ENCODE results near the gene SELENOT. TPM values are rescaled to one million over a fixed set of nuclear protein-coding genes. Genes with fewer than 3 reads are reported as not detected.

The SELENOT gene
- polyA plus RNA-seq, 1 experiment, result 321 TPM

DNA sequence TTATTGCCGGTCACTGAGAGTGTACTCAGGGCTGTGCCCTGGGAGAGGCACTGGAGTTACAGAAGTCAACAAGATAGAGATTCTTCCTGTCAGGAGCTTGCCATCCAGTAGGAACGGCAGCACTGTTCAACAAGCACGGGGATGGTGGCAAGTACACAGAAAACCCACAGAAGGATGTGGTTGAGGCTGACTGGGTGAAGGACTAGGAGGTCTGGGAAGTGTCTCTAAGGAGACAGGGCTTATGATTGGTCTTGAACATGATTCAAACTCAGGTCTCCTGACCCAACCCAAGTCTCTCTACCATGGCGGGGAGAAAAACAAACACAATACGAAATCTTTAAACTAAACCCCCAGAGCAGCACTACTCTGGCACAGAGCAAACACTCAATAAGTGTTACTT lies 63.0 kb downstream of the SELENOT start:
- no peak for DNase-seq (ENCODE audit: low read depth)
- ChIA-PET POLR2A (no interaction called here), CTCF (no interaction called here)
- Histone ChIP-seq H3K36me3 (ENCODE audit: control insufficient read depth, insufficient read depth, low read length) (no peaks in the 10 kb centered on the region), H3K27me3 (ENCODE audit: control insufficient read depth, insufficient read depth, low read length) (no peaks in the 10 kb centered on the region), H3K4me3 (ENCODE audit: low read depth, low read length) (no peak overlapping the region)
- TF ChIP-seq, protein P1, sequence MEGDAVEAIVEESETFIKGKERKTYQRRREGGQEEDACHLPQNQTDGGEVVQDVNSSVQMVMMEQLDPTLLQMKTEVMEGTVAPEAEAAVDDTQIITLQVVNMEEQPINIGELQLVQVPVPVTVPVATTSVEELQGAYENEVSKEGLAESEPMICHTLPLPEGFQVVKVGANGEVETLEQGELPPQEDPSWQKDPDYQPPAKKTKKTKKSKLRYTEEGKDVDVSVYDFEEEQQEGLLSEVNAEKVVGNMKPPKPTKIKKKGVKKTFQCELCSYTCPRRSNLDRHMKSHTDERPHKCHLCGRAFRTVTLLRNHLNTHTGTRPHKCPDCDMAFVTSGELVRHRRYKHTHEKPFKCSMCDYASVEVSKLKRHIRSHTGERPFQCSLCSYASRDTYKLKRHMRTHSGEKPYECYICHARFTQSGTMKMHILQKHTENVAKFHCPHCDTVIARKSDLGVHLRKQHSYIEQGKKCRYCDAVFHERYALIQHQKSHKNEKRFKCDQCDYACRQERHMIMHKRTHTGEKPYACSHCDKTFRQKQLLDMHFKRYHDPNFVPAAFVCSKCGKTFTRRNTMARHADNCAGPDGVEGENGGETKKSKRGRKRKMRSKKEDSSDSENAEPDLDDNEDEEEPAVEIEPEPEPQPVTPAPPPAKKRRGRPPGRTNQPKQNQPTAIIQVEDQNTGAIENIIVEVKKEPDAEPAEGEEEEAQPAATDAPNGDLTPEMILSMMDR (IDR thresholded peaks at IDR 0.05; ENCODE audit: insufficient read depth, low read depth, low read length), result no peak

DNA sequence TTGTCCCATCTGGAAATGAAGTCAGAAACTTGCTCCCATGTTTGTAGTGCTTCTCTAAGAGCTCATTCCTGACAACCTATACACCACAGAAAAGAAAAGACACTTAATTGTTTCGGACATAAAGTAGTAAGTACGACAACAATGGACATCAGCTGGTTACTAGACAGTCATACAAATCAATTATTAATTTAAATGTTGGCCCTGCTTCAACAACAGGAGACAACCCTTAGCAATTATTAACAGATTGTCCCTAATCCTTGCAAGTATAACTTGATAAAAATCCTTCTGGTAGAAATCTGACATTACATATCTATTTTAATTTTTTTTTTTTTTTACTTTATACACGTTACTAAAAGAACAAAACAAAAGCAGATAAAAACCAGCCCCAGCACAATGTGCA lies 70.8 kb downstream of the SELENOT start:
- TF ChIP-seq, protein P1 (IDR thresholded peaks at IDR 0.05; ENCODE audit: insufficient read depth, low read depth, low read length), result no peak
- DNase-seq (ENCODE audit: low read depth), result no peak
- CTCF ChIA-PET, result no interaction called here
- Histone ChIP-seq H3K27me3 (ENCODE audit: control insufficient read depth, insufficient read depth, low read length) (no peaks in the 10 kb centered on the region), H3K36me3 (ENCODE audit: control insufficient read depth, insufficient read depth, low read length) (no peaks in the 10 kb centered on the region), H3K4me3 (ENCODE audit: low read depth, low read length) (no peak overlapping the region)
- POLR2A ChIA-PET, result no interaction called here

DNA sequence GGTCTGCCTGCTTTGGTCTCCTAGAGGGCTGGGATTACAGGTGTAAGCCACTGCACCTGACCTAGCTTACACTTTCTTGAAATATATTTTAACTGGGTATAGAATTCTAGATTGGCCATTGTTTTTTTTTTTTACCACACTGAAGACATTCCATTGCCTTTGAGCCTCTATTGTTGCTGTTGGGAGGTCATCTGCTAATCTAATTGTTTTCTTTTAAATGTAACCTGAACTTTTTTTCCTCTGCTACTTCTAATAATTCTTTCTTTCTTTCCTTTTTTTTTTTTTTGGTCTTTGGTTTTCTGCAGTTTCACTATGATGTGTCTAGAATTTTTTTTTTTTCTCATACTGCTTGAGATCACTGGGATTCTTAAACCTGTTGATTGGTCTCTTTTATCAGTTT lies 72.5 kb downstream of the SELENOT start:
- Histone ChIP-seq H3K36me3 (ENCODE audit: control insufficient read depth, insufficient read depth, low read length) (no peaks in the 10 kb centered on the region), H3K27me3 (ENCODE audit: control insufficient read depth, insufficient read depth, low read length) (no peaks in the 10 kb centered on the region), H3K4me3 (ENCODE audit: low read depth, low read length) (no peak overlapping the region)
- CTCF ChIA-PET, result no interaction called here
- DNase-seq (ENCODE audit: low read depth), result no peak
- POLR2A ChIA-PET, result no interaction called here
- TF ChIP-seq, protein P1 (IDR thresholded peaks at IDR 0.05; ENCODE audit: insufficient read depth, low read depth, low read length), result no peak

Other genes with a start within 250 kb of the SELENOT start
- 8.4 and 13.9 TPM in 2 replicates for gene TSC22D2, start 195.0 kb upstream of the SELENOT start, polyA plus RNA-seq (2011; rRNA removed)
- gene SERP1, start 56.8 kb upstream of the SELENOT start, polyA plus RNA-seq (2011; rRNA removed), result 86.5 and 96.3 TPM in 2 replicates
- 53.1 and 90.6 TPM in 2 replicates for gene EIF2A, start 56.5 kb upstream of the SELENOT start, polyA plus RNA-seq (2011; rRNA removed)
- gene ERICH6, start 100.6 kb downstream of the SELENOT start, polyA plus RNA-seq (2011; rRNA removed), result not detected in 2 replicates
- gene SIAH2, start 159.8 kb downstream of the SELENOT start, polyA plus RNA-seq (2011; rRNA removed), result 34.2 and 39.3 TPM in 2 replicates

Measured in BJ (cell line).